Measurements from ENCODE around the gene PLXNA4.

PLXNA4 gene

DNA sequence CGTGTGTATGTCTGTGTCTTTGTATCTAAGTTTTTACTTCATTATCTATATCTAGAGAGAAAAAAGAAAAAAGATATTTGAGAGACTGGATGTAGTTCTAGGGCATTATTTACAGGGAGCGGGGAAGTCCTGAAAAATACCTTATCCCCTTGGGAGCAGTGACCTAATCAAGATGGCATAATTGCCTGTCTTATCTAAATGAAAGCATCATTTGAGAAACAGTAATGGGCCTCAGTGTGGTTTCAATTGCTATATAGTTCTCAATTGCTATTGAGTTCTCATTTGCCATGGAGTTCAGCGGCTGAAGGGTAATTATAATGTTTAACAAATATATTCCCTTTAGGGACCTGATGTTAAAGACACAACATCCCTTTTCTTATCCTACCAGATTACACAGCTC lies 216.5 kb downstream of the PLXNA4 start:
- H3K4me3 ChIP-seq (ENCODE audit: insufficient read depth, low read length, poor library complexity, severe bottlenecking) = no peak overlapping the region
- no peak overlapping the region for H3K27ac ChIP-seq (ENCODE audit: low read depth, low read length)
- no peaks in the 10 kb centered on the region for H3K36me3 ChIP-seq (ENCODE audit: low read length)
- no peaks in the 10 kb centered on the region for H3K79me2 ChIP-seq (ENCODE audit: insufficient read depth, low read length)
- H3K9ac ChIP-seq (ENCODE audit: low read length) = no peak overlapping the region
- no peak overlapping the region for H3K4me2 ChIP-seq (ENCODE audit: low read depth, low read length, poor library complexity, severe bottlenecking)
- TF ChIP-seq, protein P1, sequence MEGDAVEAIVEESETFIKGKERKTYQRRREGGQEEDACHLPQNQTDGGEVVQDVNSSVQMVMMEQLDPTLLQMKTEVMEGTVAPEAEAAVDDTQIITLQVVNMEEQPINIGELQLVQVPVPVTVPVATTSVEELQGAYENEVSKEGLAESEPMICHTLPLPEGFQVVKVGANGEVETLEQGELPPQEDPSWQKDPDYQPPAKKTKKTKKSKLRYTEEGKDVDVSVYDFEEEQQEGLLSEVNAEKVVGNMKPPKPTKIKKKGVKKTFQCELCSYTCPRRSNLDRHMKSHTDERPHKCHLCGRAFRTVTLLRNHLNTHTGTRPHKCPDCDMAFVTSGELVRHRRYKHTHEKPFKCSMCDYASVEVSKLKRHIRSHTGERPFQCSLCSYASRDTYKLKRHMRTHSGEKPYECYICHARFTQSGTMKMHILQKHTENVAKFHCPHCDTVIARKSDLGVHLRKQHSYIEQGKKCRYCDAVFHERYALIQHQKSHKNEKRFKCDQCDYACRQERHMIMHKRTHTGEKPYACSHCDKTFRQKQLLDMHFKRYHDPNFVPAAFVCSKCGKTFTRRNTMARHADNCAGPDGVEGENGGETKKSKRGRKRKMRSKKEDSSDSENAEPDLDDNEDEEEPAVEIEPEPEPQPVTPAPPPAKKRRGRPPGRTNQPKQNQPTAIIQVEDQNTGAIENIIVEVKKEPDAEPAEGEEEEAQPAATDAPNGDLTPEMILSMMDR (IDR thresholded peaks at IDR 0.05; ENCODE audit: insufficient read depth, low read length, poor library complexity, severe bottlenecking) = no peak
- TF ChIP-seq EZH2phosphoT487 (conservative IDR thresholded peaks at IDR 0.05; ENCODE audit: low read length) = no peak
- no peak overlapping the region for H2AFZ ChIP-seq (ENCODE audit: low read depth, low read length, severe bottlenecking)
- no peaks in the 10 kb centered on the region for H3K27me3 ChIP-seq (ENCODE audit: low read length)
- no peaks in the 10 kb centered on the region for H3K9me2 ChIP-seq (replicated peaks; ENCODE audit: insufficient read depth, low read length)
- no peaks in the 10 kb centered on the region for H4K20me1 ChIP-seq (ENCODE audit: low read depth, low read length)
- no peaks in the 10 kb centered on the region for H3F3A ChIP-seq (ENCODE audit: insufficient read depth)
- H3K9me3 ChIP-seq (ENCODE audit: insufficient read depth, low read length) = no peaks in the 10 kb centered on the region

DNA sequence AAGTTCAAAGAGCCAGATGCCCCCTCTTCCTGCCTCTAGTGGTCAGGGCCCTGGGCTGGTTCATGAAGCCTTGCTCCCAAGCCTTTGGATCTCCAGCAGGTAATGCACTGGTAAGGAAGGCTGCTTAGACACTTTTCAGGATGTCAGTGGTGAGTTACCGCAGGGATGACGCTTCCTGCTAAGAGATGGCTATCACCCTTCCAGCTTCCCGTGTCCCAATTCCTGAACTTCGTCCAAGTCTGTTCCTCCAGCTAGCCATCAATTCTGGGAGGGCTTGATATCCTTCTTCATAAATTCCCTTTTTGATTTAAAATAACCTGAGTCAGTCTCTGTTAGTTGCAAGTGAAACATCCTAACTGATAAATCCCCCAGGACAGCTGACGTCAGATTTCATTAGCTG lies 221.2 kb downstream of the PLXNA4 start:
- H3K27me3 ChIP-seq (ENCODE audit: low read length) = no peaks in the 10 kb centered on the region
- H4K20me1 ChIP-seq (ENCODE audit: low read depth, low read length) = no peaks in the 10 kb centered on the region

DNA sequence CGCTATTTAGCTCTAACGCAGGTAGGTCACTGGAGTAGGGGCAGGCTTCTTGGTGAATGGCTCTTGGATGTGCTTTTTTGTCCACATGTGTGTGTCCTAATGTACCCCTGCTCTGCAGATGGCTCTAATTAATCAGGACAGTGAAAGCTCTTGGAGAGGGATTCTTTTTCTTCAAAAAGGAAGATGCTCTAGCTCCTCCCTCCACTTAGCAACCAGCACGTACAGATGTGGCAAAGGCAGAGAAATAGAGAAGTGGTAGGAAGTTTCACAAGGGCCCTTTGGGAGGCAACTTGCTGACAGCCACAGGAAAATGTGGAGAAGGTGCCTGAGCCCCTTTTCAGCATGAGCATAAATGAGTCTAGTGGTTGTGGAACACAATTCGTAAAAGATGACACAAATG lies 221.7 kb downstream of the PLXNA4 start:
- H3K9me3 ChIP-seq (ENCODE audit: insufficient read depth, low read length) = no peaks in the 10 kb centered on the region
- H3K79me2 ChIP-seq (ENCODE audit: insufficient read depth, low read length) = no peaks in the 10 kb centered on the region
- no peak overlapping the region for H3K9ac ChIP-seq (ENCODE audit: low read length)
- H3K27me3 ChIP-seq (ENCODE audit: low read length) = no peaks in the 10 kb centered on the region
- no peak for TF ChIP-seq EZH2phosphoT487 (conservative IDR thresholded peaks at IDR 0.05; ENCODE audit: low read length)
- TF ChIP-seq, protein P1 (IDR thresholded peaks at IDR 0.05; ENCODE audit: insufficient read depth, low read length, poor library complexity, severe bottlenecking) = no peak
- no peaks in the 10 kb centered on the region for H3K9me2 ChIP-seq (replicated peaks; ENCODE audit: insufficient read depth, low read length)
- H3K36me3 ChIP-seq (ENCODE audit: low read length) = no peaks in the 10 kb centered on the region
- no peak overlapping the region for H2AFZ ChIP-seq (ENCODE audit: low read depth, low read length, severe bottlenecking)
- H3K27ac ChIP-seq (ENCODE audit: low read depth, low read length) = no peak overlapping the region
- H3K4me2 ChIP-seq (ENCODE audit: low read depth, low read length, poor library complexity, severe bottlenecking) = no peak overlapping the region
- H3F3A ChIP-seq (ENCODE audit: insufficient read depth) = no peaks in the 10 kb centered on the region
- no peak overlapping the region for H3K4me3 ChIP-seq (ENCODE audit: insufficient read depth, low read length, poor library complexity, severe bottlenecking)
- no peaks in the 10 kb centered on the region for H4K20me1 ChIP-seq (ENCODE audit: low read depth, low read length)

More for the DNA sequence above, 221.2 kb downstream of the PLXNA4 start:
- H2AFZ ChIP-seq (ENCODE audit: low read depth, low read length, severe bottlenecking) = no peak overlapping the region
- no peaks in the 10 kb centered on the region for H3K79me2 ChIP-seq (ENCODE audit: insufficient read depth, low read length)
- H3K4me3 ChIP-seq (ENCODE audit: insufficient read depth, low read length, poor library complexity, severe bottlenecking) = no peak overlapping the region
- H3K9me2 ChIP-seq (replicated peaks; ENCODE audit: insufficient read depth, low read length) = no peaks in the 10 kb centered on the region
- no peak overlapping the region for H3K4me2 ChIP-seq (ENCODE audit: low read depth, low read length, poor library complexity, severe bottlenecking)
- H3K36me3 ChIP-seq (ENCODE audit: low read length) = no peaks in the 10 kb centered on the region
- H3K27ac ChIP-seq (ENCODE audit: low read depth, low read length) = no peak overlapping the region
- TF ChIP-seq, protein P1 (IDR thresholded peaks at IDR 0.05; ENCODE audit: insufficient read depth, low read length, poor library complexity, severe bottlenecking) = no peak
- no peak for TF ChIP-seq EZH2phosphoT487 (conservative IDR thresholded peaks at IDR 0.05; ENCODE audit: low read length)
- no peak overlapping the region for H3K9ac ChIP-seq (ENCODE audit: low read length)
- H3K9me3 ChIP-seq (ENCODE audit: insufficient read depth, low read length) = no peaks in the 10 kb centered on the region
- H3F3A ChIP-seq (ENCODE audit: insufficient read depth) = no peaks in the 10 kb centered on the region
